ENCODE measurements around the gene IFNL2.

- TF ChIP-seq CTCF (IDR thresholded peaks at IDR 0.05): no peak
- TF ChIP-seq POLR2A (IDR thresholded peaks at IDR 0.05): no peak
Measured at GRCh38 chr19:39307046-39307821, 39.0 kb downstream of the IFNL2 start.

All from heart left ventricle (tissue), 13 donors.